ENCODE measurements around the gene GPR39.

Gene GPR39

DNA sequence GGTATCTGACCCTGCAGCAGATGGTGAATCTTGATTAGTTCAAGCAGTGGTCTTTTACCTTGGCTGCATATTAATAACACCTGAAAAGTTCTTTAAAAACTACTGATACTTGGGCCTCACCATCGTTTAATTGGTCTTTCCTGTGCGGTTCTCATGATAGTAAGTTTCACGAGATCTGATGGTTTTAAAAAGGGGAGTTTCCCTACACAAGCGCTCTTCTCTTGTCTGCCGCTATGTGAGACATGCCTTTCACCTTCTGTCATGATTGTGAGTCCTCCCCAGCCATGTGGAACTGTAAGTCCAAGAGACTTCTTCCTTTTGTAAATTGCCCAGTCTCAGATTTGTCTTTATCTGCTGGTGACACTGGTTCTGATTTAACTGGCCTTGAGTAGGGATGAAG, 151.1 kb downstream of the GPR39 start:
- no peak for DNase-seq (ENCODE audit: low read depth)

DNA sequence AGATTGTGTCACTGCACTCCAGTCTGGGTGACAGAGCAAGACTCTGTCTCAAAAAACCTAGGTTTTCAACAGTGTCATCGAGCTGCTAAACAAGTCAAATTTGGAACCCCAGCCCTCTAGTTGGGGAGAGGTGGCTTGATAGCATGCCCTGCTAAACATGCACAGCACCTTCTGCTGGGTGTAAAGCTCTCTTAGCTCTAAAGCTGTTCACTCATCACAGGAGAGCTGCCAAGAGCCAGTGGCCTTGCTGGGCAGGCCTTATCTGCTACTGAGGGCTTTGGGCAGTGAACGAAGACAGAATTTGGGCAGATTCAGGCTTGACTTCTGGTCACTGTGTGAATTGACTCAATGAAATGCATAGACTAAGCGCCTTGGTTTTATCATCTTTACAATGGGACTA, 152.1 kb downstream of the GPR39 start:
- no peak for DNase-seq (ENCODE audit: low read depth)

DNA sequence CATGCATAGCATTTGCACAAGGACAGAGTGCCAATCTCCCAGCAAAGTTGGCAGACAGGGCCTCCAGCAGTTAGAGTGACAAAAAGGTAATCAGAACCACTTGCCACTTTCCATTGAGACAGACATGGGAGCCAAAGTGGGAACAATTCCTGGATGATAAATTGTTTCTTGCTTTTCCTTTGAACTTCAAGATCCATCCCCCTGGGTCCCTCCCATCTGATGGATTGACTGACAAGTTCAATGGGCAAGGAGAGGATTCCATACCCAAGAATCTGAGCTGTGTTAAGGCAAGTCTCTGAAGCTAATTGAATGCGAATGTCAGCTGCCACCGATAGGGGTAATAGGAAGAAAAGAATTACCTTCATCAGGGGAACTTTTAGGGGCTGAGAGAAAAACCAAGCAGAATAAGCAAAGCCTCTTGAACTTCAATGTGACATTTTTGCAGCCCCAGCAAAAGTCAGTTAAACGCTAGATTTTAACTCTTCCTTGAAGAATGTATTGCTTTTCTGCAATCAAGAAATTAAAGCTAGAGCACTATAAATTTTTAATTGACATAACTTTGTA, 156.9 kb downstream of the GPR39 start:
- DNase-seq (ENCODE audit: low read depth), result no peak

DNA sequence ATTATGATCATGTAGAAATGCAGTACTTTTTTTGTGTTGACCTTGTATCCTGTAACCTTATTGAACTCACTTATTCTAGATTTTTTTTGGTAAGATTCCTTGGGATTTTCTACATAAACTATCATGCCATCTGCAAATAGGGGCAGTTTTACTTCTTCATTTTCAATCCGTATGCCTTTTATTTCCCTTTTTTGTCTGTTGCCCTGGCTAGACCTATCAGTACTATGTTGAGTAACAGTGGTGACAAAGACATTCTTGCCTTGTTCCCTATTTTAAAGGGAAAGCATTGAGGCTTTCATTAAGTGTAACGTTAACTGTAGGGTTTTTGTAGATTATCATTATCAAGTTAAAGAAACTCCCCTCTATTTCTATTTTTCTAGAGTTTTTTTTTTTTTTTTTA, 161.1 kb downstream of the GPR39 start:
- DNase-seq (ENCODE audit: low read depth), result no peak

DNA sequence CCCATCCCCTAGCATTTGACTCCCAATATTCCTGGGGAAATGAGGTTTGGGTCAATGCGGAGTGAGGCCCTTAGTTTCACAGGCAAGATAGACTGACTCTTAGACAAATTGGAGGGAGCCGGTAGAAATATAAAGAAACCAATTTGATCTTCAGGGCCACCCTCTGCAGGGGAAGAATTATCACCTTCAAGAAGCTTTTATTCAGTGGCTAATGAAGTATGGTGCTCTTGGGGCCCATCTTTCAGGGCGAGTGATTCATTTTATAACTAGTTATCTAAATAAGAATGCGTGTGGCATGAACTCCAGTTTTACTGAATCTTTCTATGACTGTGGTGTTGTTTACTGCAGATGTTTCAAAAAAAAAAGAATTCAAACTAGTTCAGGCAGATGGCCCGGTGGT, 165.0 kb downstream of the GPR39 start:
- no peak for DNase-seq (ENCODE audit: low read depth)

GRCh38 chr2:132581991-132582738, 165.6 kb downstream of the GPR39 start:
- DNase-seq (ENCODE audit: low read depth), result no peak

DNA sequence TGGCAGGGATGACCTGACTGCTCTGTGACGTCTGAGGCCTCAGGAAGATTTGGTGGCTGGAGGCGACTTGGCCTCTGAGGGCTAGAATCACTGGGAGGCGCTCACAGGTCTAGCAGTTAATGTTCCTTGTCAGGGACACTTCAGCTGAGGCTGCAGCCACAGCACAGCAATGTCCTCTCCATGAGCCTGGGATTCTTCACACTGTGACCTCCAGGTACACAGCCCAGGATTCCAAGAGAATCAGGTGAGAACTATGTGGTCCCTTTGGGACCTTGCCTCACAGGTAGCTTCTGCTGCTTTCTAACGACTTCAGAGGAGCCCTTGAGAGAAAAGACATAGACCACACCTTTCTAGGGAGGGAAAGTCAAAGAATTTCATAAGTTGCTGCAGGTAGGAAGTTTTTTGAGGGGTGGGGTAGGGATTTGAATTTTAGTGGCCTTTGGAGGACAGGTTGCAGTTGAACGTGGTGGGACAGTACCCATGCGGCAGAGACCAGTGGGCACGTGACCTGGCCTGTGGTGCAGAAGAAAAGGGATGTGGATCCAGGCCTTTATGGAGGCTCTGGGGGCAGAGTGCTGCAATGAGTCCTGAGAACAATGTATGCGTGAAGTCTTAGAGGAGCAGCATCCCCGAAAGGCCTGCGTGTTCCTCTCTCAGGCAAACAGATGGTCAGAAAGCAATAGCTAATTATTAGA, 167.2 kb downstream of the GPR39 start:
- DNase-seq (ENCODE audit: low read depth), result no peak

DNA sequence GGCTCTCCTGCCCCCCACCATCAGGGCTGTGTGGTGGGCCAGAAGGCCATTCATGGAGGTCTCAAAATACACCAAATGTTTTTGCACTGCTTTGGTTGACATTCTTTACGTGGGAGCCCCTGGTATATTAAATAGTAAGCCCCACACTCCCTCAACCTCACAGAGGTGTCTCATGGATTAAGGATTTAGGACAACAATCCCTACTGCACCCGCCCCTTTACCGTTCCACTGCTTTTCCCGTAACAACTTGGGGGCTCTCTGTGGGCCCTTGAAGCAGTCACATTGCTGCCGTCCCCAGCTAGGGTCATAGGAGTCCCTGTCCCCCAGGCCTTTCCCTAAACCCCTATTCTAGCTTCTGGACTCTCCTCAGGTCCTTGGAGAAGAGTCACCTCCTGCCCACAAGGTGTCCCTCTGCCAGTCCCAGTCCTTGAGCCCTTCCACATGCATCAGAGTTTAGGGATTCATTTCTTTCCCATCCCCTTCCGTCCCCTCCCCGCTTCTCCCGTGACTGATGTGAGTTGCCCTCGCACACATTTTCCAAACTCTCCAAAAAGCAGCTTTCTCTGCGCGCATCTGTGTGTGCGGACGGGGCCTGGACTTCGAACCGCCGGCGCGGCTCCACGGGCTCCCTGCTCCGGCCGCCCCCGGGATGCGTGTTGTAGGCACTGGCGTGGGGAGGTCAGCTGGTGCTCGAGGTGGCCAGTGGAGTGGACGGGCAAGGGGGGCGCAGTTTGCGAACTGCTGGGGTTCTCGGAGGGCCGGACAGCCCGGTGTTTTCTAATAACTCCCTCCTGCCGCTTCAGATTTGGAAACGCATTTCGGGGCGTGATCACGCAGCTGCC, 168.6 kb downstream of the GPR39 start:
- no peak for DNase-seq (ENCODE audit: low read depth)

GRCh38 chr2:132586101-132586511, 169.5 kb downstream of the GPR39 start:
- DNase-seq (ENCODE audit: low read depth), result no peak

DNA sequence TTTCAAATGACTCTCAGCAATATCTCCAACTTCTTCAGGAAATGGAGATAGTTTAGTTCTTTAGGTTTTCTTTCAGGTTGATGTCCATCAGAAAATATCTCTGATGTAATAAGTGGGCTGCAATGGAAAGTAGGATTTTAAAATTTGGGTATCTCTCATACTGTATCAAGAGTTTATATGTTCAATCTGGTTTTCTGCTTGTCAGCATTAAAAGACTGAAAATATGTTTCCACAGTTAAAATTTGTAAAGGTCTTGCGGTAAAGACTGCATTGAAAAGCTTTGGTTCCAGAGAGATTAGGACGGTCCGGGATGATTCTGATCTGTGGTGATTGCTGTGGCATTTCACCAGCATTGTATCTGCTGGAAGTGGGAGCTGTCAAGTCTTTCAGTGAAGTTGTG, 170.2 kb downstream of the GPR39 start:
- DNase-seq (ENCODE audit: low read depth), result no peak

DNA sequence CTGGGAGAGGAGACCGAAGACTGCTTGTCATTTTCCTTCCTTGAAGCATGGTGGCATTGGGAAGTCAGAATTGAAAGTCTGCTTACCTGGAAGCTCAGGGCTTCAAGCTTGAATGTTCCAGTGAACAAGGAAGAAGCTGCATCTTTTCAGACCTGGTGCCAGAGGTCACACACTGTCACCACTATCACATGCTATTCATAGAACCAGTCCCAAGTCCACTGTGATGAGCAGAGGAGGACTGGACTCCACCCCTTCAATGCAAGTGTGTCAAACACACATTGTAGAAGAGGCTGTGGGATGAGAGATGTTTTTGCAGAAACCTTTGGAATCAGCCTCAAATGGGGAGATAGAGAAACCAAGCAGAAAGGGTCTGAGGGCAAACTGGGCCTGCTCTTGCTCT, 172.0 kb downstream of the GPR39 start:
- DNase-seq (ENCODE audit: low read depth), result no peak

GRCh38 chr2:132589111-132589830, 172.7 kb downstream of the GPR39 start:
- no peak for DNase-seq (ENCODE audit: low read depth)

GRCh38 chr2:132589966-132590365, 173.4 kb downstream of the GPR39 start:
- DNase-seq (ENCODE audit: low read depth), result no peak

DNA sequence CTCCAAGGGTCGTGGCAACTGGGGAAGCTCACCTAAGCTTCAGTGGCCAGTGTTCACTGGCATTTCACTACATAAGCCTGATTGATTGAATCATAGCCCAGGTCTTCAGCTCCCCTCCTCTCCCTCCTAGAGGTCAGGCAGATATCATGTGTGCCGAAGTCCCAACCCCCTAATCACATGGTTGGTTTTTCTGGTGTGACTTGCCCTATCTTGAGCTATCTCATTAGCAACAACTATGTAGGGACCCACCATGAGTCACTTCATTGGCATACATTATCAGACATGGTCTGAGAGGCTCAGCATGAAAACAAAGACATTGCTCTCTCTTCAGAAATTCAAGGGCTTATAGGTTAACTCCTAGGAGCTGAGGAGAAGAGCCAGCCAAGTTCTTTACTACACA, 176.6 kb downstream of the GPR39 start:
- DNase-seq (ENCODE audit: low read depth), result no peak

DNA sequence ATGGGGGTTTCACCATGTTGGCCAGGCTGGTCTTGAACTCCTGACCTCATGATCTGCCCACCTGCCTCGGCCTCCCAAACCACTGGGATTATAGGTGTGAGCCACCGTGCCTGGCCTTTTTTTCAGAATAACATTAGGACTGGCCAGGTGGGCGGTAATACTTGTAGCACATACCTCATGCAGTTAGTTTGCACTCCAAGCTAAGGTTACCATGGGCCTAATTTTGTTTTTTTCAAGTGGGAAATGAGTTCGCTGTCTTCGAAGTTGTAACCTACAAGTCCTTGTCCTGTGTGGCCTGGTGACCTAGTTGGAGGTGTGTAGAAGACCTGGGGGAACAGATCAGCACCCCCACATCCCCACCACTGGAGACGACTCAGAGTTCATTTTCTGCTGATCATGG, 178.6 kb downstream of the GPR39 start:
- DNase-seq (ENCODE audit: low read depth), result no peak

GRCh38 chr2:132595693-132596092, 179.1 kb downstream of the GPR39 start:
- no peak for DNase-seq (ENCODE audit: low read depth)

- DNase-seq (ENCODE audit: low read depth), result no peak
Observed at GRCh38 chr2:132597166-132597565, 180.6 kb downstream of the GPR39 start.

GRCh38 chr2:132597831-132598230, 181.2 kb downstream of the GPR39 start:
- no peak for DNase-seq (ENCODE audit: low read depth)

DNA sequence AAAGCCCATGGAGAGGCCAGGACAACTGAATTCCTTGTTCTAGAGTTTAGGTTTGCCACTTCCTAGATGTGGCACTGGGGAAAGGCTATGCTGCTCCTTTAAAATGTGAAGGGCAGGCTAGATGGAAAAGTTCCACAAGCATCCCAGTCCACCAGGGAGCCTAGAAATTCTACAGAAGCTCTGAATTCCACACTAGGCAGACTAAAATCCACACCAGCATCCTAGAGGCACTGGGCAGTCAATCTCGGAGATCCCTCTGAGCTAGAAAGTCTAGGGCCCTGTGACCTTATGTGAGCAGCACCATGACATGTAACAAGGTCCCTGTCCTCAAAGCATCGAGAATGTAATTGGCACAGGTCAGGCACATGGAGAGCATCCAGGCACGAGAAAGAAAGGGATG, 181.9 kb downstream of the GPR39 start:
- DNase-seq (ENCODE audit: low read depth), result no peak

DNA sequence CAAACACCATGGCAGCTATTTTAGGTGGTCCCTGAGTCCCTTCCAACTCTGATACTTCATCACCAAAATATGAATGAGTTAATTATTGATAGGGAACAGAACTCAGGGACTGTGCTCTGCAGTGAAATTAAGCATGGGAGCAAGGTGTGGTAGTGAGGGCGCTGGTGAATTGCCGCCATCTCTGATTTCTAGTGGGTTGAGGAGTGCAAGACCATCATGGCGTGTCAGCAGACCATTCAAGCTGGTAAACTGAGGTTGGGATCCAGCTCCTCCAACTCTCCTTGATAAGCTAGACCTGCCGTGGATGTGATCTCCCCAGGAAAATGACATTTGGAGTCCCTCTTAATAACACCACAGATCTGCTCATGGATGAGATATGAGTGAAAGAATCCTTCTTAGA, 183.0 kb downstream of the GPR39 start:
- no peak for DNase-seq (ENCODE audit: low read depth)

GRCh38 chr2:132604561-132604960, 188.0 kb downstream of the GPR39 start:
- no peak for DNase-seq (ENCODE audit: low read depth)
